Aorta (tissue), 5 donors: ENCODE results near the gene OSGIN1. TPM values are rescaled to one million over a fixed set of nuclear protein-coding genes. Genes with fewer than 3 reads are reported as not detected.
A peak's percentile ranks its signal among the peaks of the same experiment; 100 is the strongest.

Source experiments
- ATAC-seq: fragments of 200-7000 bp; cut with Tn5 transposase; one replicate; pipeline ENCODE4 v1.9.1; 2022; ENCODE audit warnings: moderate library complexity; ENCODE audit not compliant: low FRiP score
- DNase-seq, 2 donors: peaks; one replicate each; pipeline ENCODE4 v3.0.0-alpha.2; 2020
- H3K27ac ChIP-seq, 2 donors: one replicate each; pipeline ENCODE4 v1.5.1; 2013; ENCODE audit warnings: low read length in 2 of 2, mild to moderate bottlenecking in 2 of 2, moderate library complexity in 2 of 2, control low read depth in 1 of 2, inconsistent platforms in 1 of 2, low read depth in 1 of 2
- H3K27me3 ChIP-seq, 2 donors: one replicate each; pipeline ENCODE4 v1.6.1; 2013; ENCODE audit warnings: control low read depth in 1 of 2, low read length in 1 of 2, mild to moderate bottlenecking in 1 of 2, moderate library complexity in 1 of 2; ENCODE audit not compliant: insufficient read depth in 2 of 2, control insufficient read depth in 1 of 2
- H3K36me3 ChIP-seq, 2 donors: one replicate each; pipeline ENCODE4 v1.6.1; 2013; ENCODE audit warnings: control low read depth in 1 of 2, low read length in 1 of 2, mild to moderate bottlenecking in 1 of 2; ENCODE audit not compliant: insufficient read depth in 2 of 2, control insufficient read depth in 1 of 2
- H3K4me1 ChIP-seq, 2 donors: one replicate each; pipeline ENCODE4 v1.6.1; 2013; ENCODE audit warnings: low read length in 2 of 2, control low read depth in 1 of 2, mild to moderate bottlenecking in 1 of 2, moderate library complexity in 1 of 2; ENCODE audit not compliant: insufficient read depth in 2 of 2, control insufficient read depth in 1 of 2
- H3K4me3 ChIP-seq, 2 donors: one replicate each; pipeline ENCODE4 v1.5.1; 2013; ENCODE audit warnings: low read length in 2 of 2, control low read depth in 1 of 2, mild to moderate bottlenecking in 1 of 2
- H3K9me3 ChIP-seq: one replicate; pipeline ENCODE4 v1.6.1; 2013; ENCODE audit warnings: mild to moderate bottlenecking, low read length; ENCODE audit not compliant: control insufficient read depth
- WGBS, 2 donors: extraction: QIAGEN DNeasy Blood & Tissue Kit; methylation state at CpG; one replicate each; pipeline ENCODE4 v1.1.7; 2013; 5-methylcytosine and 5-hydroxymethylcytosine counted together
- intact Hi-C, 2 donors: fragments of 100-400 bp; cut with DNase I; formaldehyde crosslinking; loops; one replicate each; pipeline versions ENCODE4 v1.14.2 to v1.15.0; 2022
- polyA plus RNA-seq, 2 donors: library from polyadenylated mRNA; stranded (reverse); fragments of 200-250 nt; gene quantifications; one replicate each; pipeline ENCODE4 v1.2.3, GENCODE V29; 2013
- total RNA-seq, 2 donors: library from RNA; stranded (reverse); fragmentation: NEBNext Ultra II Directional; extraction: Animal tissue kit (Norgen Biotek cat#: 25700); gene quantifications; one replicate each; pipeline ENCODE4 v1.2.1, GENCODE V29; 2021
- donor health status: healthy with polysubstance abuse.
- donor health status: Bipolar disorder and iron deficiency.
- donor health status: DM: no; HTN: no; CAD: no.
- donor health status: DM: no; HTN: no; CAD: no.
- donor health status: DM: yes; HTN: yes; CAD: no.

Gene OSGIN1
- total and polyA plus RNA-seq, 4 donors: 10.0 to 13.7 (median 12.0) TPM

- no peak for DNase-seq
- intact Hi-C loops: no loop called here
- H3K9me3 ChIP-seq: no peaks in the 10 kb centered on the region
- H3K4me3 ChIP-seq: no peak overlapping the region
- no peak overlapping the region for H3K27ac ChIP-seq
- H3K4me1 ChIP-seq: no peaks in the 10 kb centered on the region
- peaks cover 3 to 13% of the 10 kb centered on the region in 2 donors for H3K36me3 ChIP-seq
- WGBS, 2 donors: 78 to 82% methylated on average over 15 of the region's 15 CpGs
- peak; percentile 38 for ATAC-seq
- no peaks in the 10 kb centered on the region for H3K27me3 ChIP-seq
These were observed 39.8 kb upstream of the OSGIN1 start for GRCh38 chr16:83913245-83913633.

GRCh38 chr16:83914091-83914710 lies 38.8 kb upstream of the OSGIN1 start:
- DNase-seq (peak in 1 of 2 donors; percentile 35), ATAC-seq (no peak)
- intact Hi-C loops: no loop called here
- H3K27ac ChIP-seq: no peak overlapping the region
- WGBS, 2 donors: 90 to 92% methylated on average over 21 of the region's 21 CpGs
- H3K36me3 ChIP-seq: peaks cover 0 to 21% of the 10 kb centered on the region in 2 donors
- H3K27me3 ChIP-seq: no peaks in the 10 kb centered on the region
- no peaks in the 10 kb centered on the region for H3K9me3 ChIP-seq
- no peak overlapping the region for H3K4me3 ChIP-seq
- H3K4me1 ChIP-seq: no peaks in the 10 kb centered on the region

GRCh38 chr16:83915081-83915480 lies 38.0 kb upstream of the OSGIN1 start:
- DNase-seq (peak in 1 of 2 donors; percentile 71), ATAC-seq (peak; percentile 30)
- no peaks in the 10 kb centered on the region for H3K4me1 ChIP-seq
- WGBS, 2 donors: 94% methylated on average over 22 of the region's 22 CpGs
- H3K36me3 ChIP-seq: peaks cover 0 to 26% of the 10 kb centered on the region in 2 donors
- no peak overlapping the region for H3K4me3 ChIP-seq
- intact Hi-C loops: no loop called here
- no peaks in the 10 kb centered on the region for H3K9me3 ChIP-seq
- no peak overlapping the region for H3K27ac ChIP-seq
- no peaks in the 10 kb centered on the region for H3K27me3 ChIP-seq

GRCh38 chr16:83915491-83915890 lies 37.5 kb upstream of the OSGIN1 start:
- WGBS, 2 donors: 93% methylated on average over 14 of the region's 14 CpGs
- Histone ChIP-seq H3K27me3 (no peaks in the 10 kb centered on the region), H3K9me3 (no peaks in the 10 kb centered on the region), H3K27ac (no peak overlapping the region), H3K4me1 (no peaks in the 10 kb centered on the region), H3K4me3 (no peak overlapping the region), H3K36me3 (peaks cover 0 to 26% of the 10 kb centered on the region in 2 donors)
- no peak for ATAC-seq
- intact Hi-C loops: no loop called here
- peak in 1 of 2 donors; percentile 67 for DNase-seq

- no peak overlapping the region for H3K4me3 ChIP-seq
- no peak for ATAC-seq
- H3K4me1 ChIP-seq: no peaks in the 10 kb centered on the region
- intact Hi-C loops: no loop called here
- peaks cover 0 to 19% of the 10 kb centered on the region in 2 donors for H3K36me3 ChIP-seq
- no peaks in the 10 kb centered on the region for H3K27me3 ChIP-seq
- DNase-seq: peak in 1 of 2 donors; percentile 73
- WGBS, 2 donors: 96 to 97% methylated on average over 51 of the region's 51 CpGs
- H3K9me3 ChIP-seq: no peaks in the 10 kb centered on the region
- no peak overlapping the region for H3K27ac ChIP-seq
These were observed 35.6 kb upstream of the OSGIN1 start for GRCh38 chr16:83917152-83918120.

GRCh38 chr16:83920894-83921491 lies 32.0 kb upstream of the OSGIN1 start:
- no peaks in the 10 kb centered on the region for H3K9me3 ChIP-seq
- WGBS, 2 donors: 92 to 98% methylated on average over 2 of the region's 2 CpGs
- DNase-seq (no peak), ATAC-seq (no peak)
- H3K4me3 ChIP-seq: no peak overlapping the region
- H3K27ac ChIP-seq: no peak overlapping the region
- H3K27me3 ChIP-seq: no peaks in the 10 kb centered on the region
- H3K4me1 ChIP-seq: no peaks in the 10 kb centered on the region
- peaks cover 0 to 17% of the 10 kb centered on the region in 2 donors for H3K36me3 ChIP-seq
- intact Hi-C loops: no loop called here

- Histone ChIP-seq H3K27me3 (no peaks in the 10 kb centered on the region), H3K27ac (no peak overlapping the region), H3K9me3 (no peaks in the 10 kb centered on the region), H3K4me3 (no peak overlapping the region), H3K36me3 (peaks cover 0 to 10% of the 10 kb centered on the region in 2 donors), H3K4me1 (no peaks in the 10 kb centered on the region)
- intact Hi-C loops: no loop called here
- ATAC-seq (no peak), DNase-seq (no peak)
- WGBS, 2 donors: 84% methylated on average over 31 of the region's 31 CpGs
These were observed 29.3 kb upstream of the OSGIN1 start for GRCh38 chr16:83923581-83924365.

GRCh38 chr16:83924686-83925085 lies 28.4 kb upstream of the OSGIN1 start:
- H3K9me3 ChIP-seq: no peaks in the 10 kb centered on the region
- WGBS, 2 donors: 71 to 76% methylated on average over 13 of the region's 13 CpGs
- no peak for DNase-seq
- H3K36me3 ChIP-seq: peaks cover 0 to 2% of the 10 kb centered on the region in 2 donors
- H3K27ac ChIP-seq: no peak overlapping the region
- ATAC-seq: no peak
- H3K4me1 ChIP-seq: no peaks in the 10 kb centered on the region
- no peaks in the 10 kb centered on the region for H3K27me3 ChIP-seq
- no peak overlapping the region for H3K4me3 ChIP-seq
- intact Hi-C loops: no loop called here
